ENCODE data around the gene STIM1.

- TF ChIP-seq CTCF (IDR thresholded peaks at IDR 0.05; ENCODE audit: insufficient read depth, low read length) (no peak), POLR2AphosphoS5 (IDR thresholded peaks at IDR 0.05; ENCODE audit: low read depth) (no peak), SPI1 (IDR thresholded peaks at IDR 0.05; ENCODE audit: borderline replicate concordance, low read depth) (no peak), REST (IDR thresholded peaks at IDR 0.05; ENCODE audit: insufficient replicate concordance, low read depth) (no peak), GABPA (IDR thresholded peaks at IDR 0.05; ENCODE audit: low read depth) (no peak)
These were observed 88.7 kb downstream of the STIM1 start for GRCh38 chr11:3944198-3944597.

Data from HL-60 (cell line).